HCT116 (cell line): Measurements from ENCODE around the gene BMP7. TPM values are rescaled to one million over a fixed set of nuclear protein-coding genes. Genes with fewer than 3 reads are reported as not detected.

ENCODE experiments used
- ATAC-seq: fragments of 200-7000 bp; cut with Tn5 transposase; 2 replicates; pipeline ENCODE4 v1.9.1; 2020; ENCODE audit warnings: mild to moderate bottlenecking, moderate library complexity
- BruUV-seq: library from RNA; stranded (reverse); fragments of 400-500 nt; replicated peaks from 2 replicates; lab custom pipeline; 2021; lab: Mats Ljungman, UMichigan
- CTCF ChIA-PET: fragments of 300-600 bp; sonication (Branson Sonifier 250); formaldehyde crosslinking; loops from one replicate; lab custom pipeline; 2021; ENCODE audit warnings: antibody characterized with exemption; lab: Charles Lee
- POLR2A ChIA-PET: fragments of 300-600, 350-600 bp; sonication (Branson Sonifier 250); formaldehyde crosslinking; loops from one replicate; lab custom pipeline; 2021; ENCODE audit warnings: antibody characterized with exemption; lab: Charles Lee
- RAD21 ChIA-PET, 2 experiments: fragments of 300-600 bp; sonication (Branson Sonifier 250); formaldehyde crosslinking; loops; one replicate each; lab custom pipeline; 2023; ENCODE audit warnings: low total read pairs in 2 of 2; ENCODE audit not compliant: uncharacterized antibody in 2 of 2, unreplicated experiment in 2 of 2, low non-redundant PET in 1 of 2; lab: Charles Lee
- DNase-seq: peaks from one replicate; pipeline ENCODE4 v3.0.0-alpha.2; 2010; ENCODE audit warnings: low read depth, low spot score
- H2AFZ ChIP-seq: fragments of 200-600 bp; shearing (Covaris generic), sonication (generic); 2 replicates; pipeline ENCODE4 v1.6.1; 2017; ENCODE audit warnings: low read depth, mixed run types, mixed read lengths, antibody characterized with exemption, low read length; ENCODE audit not compliant: poor library complexity, severe bottlenecking
- H3K27ac ChIP-seq: 2 replicates; pipeline ENCODE4 v1.5.1; 2012; ENCODE audit warnings: low read depth, low read length
- H3K27me3 ChIP-seq: fragments of 200-600 bp; sonication (generic); 2 replicates; pipeline ENCODE4 v1.6.1; 2016; ENCODE audit warnings: mixed run types, low read length, mixed read lengths; ENCODE audit not compliant: insufficient read depth
- H3K36me3 ChIP-seq, 2 experiments: fragments of 200-500 bp in 1 of 2; fragments of 200-600 bp in 1 of 2; sonication (Bioruptor generic) in 1 of 2; sonication (generic) in 1 of 2; 2 replicates each; pipeline versions ENCODE4 v1.5.1 to v1.6.1; 2014 to 2016; ENCODE audit warnings: low read length in 2 of 2, inconsistent platforms in 1 of 2, mixed read lengths in 1 of 2, mixed run types in 1 of 2; ENCODE audit not compliant: insufficient read depth in 2 of 2, control insufficient read depth in 1 of 2
- H3K4me1 ChIP-seq, 2 experiments: fragments of 200-600 bp in 1 of 2; sonication (generic) in 1 of 2; 2 replicates each; pipeline versions ENCODE4 v1.5.1 to v1.6.1; 2012 to 2017; ENCODE audit warnings: low read length in 2 of 2, inconsistent platforms in 1 of 2, mild to moderate bottlenecking in 1 of 2, mixed read lengths in 1 of 2, mixed run types in 1 of 2, moderate library complexity in 1 of 2; ENCODE audit not compliant: insufficient read depth in 2 of 2, control insufficient read depth in 1 of 2
- H3K4me2 ChIP-seq: fragments of 200-600 bp; sonication (generic); 2 replicates; pipeline ENCODE4 v1.6.1; 2017; ENCODE audit warnings: mixed run types, low read length, mixed read lengths
- H3K4me3 ChIP-seq, 2 experiments: fragments of 200-600 bp in 1 of 2; sonication (generic) in 1 of 2; replicated peaks in 1 of 2; 2 replicates each; pipeline ENCODE4 v1.5.1; 2011 to 2016; ENCODE audit warnings: low read length in 2 of 2, control low read depth in 1 of 2, low read depth in 1 of 2, mild to moderate bottlenecking in 1 of 2, mixed read lengths in 1 of 2, mixed run types in 1 of 2
- H3K79me2 ChIP-seq: fragments of 200-600 bp; sonication (generic); 2 replicates; pipeline ENCODE4 v1.6.1; 2017; ENCODE audit warnings: mild to moderate bottlenecking, mixed run types, low read length, moderate library complexity, mixed read lengths; ENCODE audit not compliant: insufficient read depth
- H3K9ac ChIP-seq: fragments of 200-600 bp; sonication (generic); 2 replicates; pipeline ENCODE4 v1.6.1; 2016; ENCODE audit warnings: low read length, mixed read lengths
- H3K9me2 ChIP-seq: fragments of 200-600 bp; sonication (generic), shearing (Covaris generic); 2 replicates; pipeline ENCODE4 v1.6.1; 2017; ENCODE audit warnings: mixed run types, mild to moderate bottlenecking, moderate library complexity; ENCODE audit not compliant: insufficient read depth
- H3K9me3 ChIP-seq, 2 experiments: fragments of 200-500 bp in 1 of 2; fragments of 200-600 bp in 1 of 2; sonication (Bioruptor generic) in 1 of 2; sonication (generic) in 1 of 2; 2 replicates each; pipeline ENCODE4 v1.6.1; 2014 to 2017; ENCODE audit warnings: low read length in 2 of 2, mixed read lengths in 2 of 2, inconsistent platforms in 1 of 2, low read depth in 1 of 2, mild to moderate bottlenecking in 1 of 2, mixed run types in 1 of 2, moderate library complexity in 1 of 2; ENCODE audit not compliant: control insufficient read depth in 1 of 2, insufficient read depth in 1 of 2
- H4K20me1 ChIP-seq: fragments of 200-600 bp; sonication (generic), shearing (Covaris generic); 2 replicates; pipeline ENCODE4 v1.6.1; 2017; ENCODE audit warnings: mixed run types, mild to moderate bottlenecking, moderate library complexity; ENCODE audit not compliant: insufficient read depth
- CBX3 ChIP-seq: IDR thresholded peaks from 2 replicates; pipeline ENCODE4 v1.6.1; 2012; ENCODE audit warnings: low read depth
- EZH2 ChIP-seq: fragments of 200-600 bp; sonication (generic); IDR thresholded peaks from 2 replicates; pipeline ENCODE4 v1.6.1; 2017; ENCODE audit warnings: antibody characterized with exemption, mixed run types
- JUND ChIP-seq: IDR thresholded peaks from 2 replicates; pipeline ENCODE4 v1.6.1; 2012
- REST ChIP-seq: IDR thresholded peaks from 2 replicates; pipeline ENCODE4 v1.6.1; 2012; ENCODE audit warnings: low read depth
- SP1 ChIP-seq: IDR thresholded peaks from 2 replicates; pipeline ENCODE4 v1.6.1; 2012; ENCODE audit warnings: low read depth
- SRF ChIP-seq: IDR thresholded peaks from 2 replicates; pipeline ENCODE4 v1.6.1; 2012; ENCODE audit warnings: low read depth
- YY1 ChIP-seq: IDR thresholded peaks from 2 replicates; pipeline ENCODE4 v1.6.1; 2011; ENCODE audit warnings: low read length, low read depth, moderate library complexity, mild to moderate bottlenecking; ENCODE audit not compliant: insufficient replicate concordance; ENCODE audit errors: extremely low read depth
- ZBTB33 ChIP-seq: IDR thresholded peaks from 2 replicates; pipeline ENCODE4 v1.6.1; 2011; ENCODE audit warnings: mild to moderate bottlenecking, low read length, moderate library complexity; ENCODE audit not compliant: insufficient replicate concordance; ENCODE audit errors: extremely low read depth
- ZFX ChIP-seq: fragments of 450-650 bp; IDR thresholded peaks from 2 replicates; pipeline ENCODE4 v1.6.1; 2017
- intact Hi-C: fragments of 100-400 bp; cut with micrococcal nuclease; formaldehyde crosslinking; loops from 2 replicates; pipeline ENCODE4 v1.10.0; 2022
- total RNA-seq: library from RNA; stranded (reverse); gene quantifications from one replicate; pipeline ENCODE4 v1.2.1, GENCODE V29; 2021; ENCODE audit not compliant: unreplicated experiment

Gene BMP7
- total RNA-seq, 1 experiment from 2014 or later: 7.0 TPM

GRCh38 chr20:57294550-57294949 lies 28.1 kb upstream of the BMP7 start:
- no TSS peak for BruUV-seq
- POLR2A ChIA-PET: no interaction called here

More at GRCh38 chr20:57294550-57294949, 28.1 kb upstream of the BMP7 start:
- DNase-seq: no peak
- ChIA-PET CTCF (no interaction called here), RAD21 (no interaction called here)
- Histone ChIP-seq H3K79me2 (no peaks in the 10 kb centered on the region), H3K27ac (no peak overlapping the region), H3K4me3 (no peak overlapping the region), H3K4me2 (no peak overlapping the region), H3K4me1 (no peaks in the 10 kb centered on the region), H3K27me3 (peaks cover 15% of the 10 kb centered on the region; the same call in 1 of the 2 replicates), H3K9me3 (no peaks in the 10 kb centered on the region), H2AFZ (no peak overlapping the region), H4K20me1 (no peaks in the 10 kb centered on the region), H3K9ac (no peak overlapping the region), H3K36me3 (no peaks in the 10 kb centered on the region), H3K9me2 (no peaks in the 10 kb centered on the region)
- TF ChIP-seq ZBTB33: no peak
- no peak for TF ChIP-seq SRF
- TF ChIP-seq SP1: no peak
- no peak for TF ChIP-seq JUND
- TF ChIP-seq CBX3: no peak
- TF ChIP-seq EZH2: no peak
- TF ChIP-seq REST: no peak
- no peak for TF ChIP-seq ZFX
- TF ChIP-seq YY1: no peak
- intact Hi-C loops: no loop called here
- no peak for ATAC-seq
